C4-2B (cell line): ENCODE results near the gene HIF1A.

Experiments used
- ZFX ChIP-seq: fragments of 450-650 bp; IDR thresholded peaks from 2 replicates; pipeline ENCODE4 v1.6.1; 2017
- TF ChIP-seq, protein P1 (sequence below): fragments of 450-650 bp; conservative IDR thresholded peaks from 2 replicates; pipeline ENCODE4 v1.5.1; 2017; ENCODE audit warnings: mild to moderate bottlenecking

DNA sequence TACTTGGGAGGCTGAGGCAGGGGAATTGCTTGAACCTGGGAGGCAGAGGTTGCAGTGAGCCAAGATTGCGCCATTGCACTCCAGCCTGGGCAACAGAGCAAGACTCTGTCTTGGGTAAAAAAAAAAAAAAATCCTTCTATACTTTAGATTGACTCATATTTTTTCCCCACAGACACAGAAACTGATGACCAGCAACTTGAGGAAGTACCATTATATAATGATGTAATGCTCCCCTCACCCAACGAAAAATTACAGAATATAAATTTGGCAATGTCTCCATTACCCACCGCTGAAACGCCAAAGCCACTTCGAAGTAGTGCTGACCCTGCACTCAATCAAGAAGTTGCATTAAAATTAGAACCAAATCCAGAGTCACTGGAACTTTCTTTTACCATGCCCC lies 42.6 kb downstream of the HIF1A start:
- TF ChIP-seq, protein P1, sequence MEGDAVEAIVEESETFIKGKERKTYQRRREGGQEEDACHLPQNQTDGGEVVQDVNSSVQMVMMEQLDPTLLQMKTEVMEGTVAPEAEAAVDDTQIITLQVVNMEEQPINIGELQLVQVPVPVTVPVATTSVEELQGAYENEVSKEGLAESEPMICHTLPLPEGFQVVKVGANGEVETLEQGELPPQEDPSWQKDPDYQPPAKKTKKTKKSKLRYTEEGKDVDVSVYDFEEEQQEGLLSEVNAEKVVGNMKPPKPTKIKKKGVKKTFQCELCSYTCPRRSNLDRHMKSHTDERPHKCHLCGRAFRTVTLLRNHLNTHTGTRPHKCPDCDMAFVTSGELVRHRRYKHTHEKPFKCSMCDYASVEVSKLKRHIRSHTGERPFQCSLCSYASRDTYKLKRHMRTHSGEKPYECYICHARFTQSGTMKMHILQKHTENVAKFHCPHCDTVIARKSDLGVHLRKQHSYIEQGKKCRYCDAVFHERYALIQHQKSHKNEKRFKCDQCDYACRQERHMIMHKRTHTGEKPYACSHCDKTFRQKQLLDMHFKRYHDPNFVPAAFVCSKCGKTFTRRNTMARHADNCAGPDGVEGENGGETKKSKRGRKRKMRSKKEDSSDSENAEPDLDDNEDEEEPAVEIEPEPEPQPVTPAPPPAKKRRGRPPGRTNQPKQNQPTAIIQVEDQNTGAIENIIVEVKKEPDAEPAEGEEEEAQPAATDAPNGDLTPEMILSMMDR = no peak
- no peak for TF ChIP-seq ZFX
